ENCODE measurements around the gene LPP.

Gene LPP

DNA sequence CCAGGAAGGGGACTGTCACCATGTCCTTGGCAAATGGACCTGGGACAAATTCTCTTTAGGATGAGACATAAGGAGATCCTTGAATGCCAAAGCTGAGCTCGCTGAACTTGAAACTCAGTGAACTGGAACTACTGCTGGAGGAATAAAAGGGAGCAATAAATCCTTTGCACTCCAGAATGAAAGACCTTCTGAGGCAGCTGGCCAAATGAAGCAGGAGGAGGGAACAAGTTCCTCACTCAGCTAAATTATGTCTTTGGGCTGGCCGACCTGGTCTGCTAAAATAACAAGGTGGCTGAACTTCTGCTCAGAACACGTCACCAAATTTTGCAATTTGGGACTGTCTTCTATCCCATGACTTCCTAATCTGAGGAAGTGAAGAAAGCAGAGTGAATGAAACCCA is 314.7 kb downstream of the LPP start:
- no peaks in the 10 kb centered on the region for H3K9me3 Mint-ChIP-seq
- DNase-seq, result no peak
- H3K27ac Mint-ChIP-seq, result no peak overlapping the region
- no peaks in the 10 kb centered on the region for H3K36me3 Mint-ChIP-seq (ENCODE audit: insufficient read depth)
- no peaks in the 10 kb centered on the region for H3K27me3 Mint-ChIP-seq
- no peak for ATAC-seq (replicated peaks)
- peaks cover 6 to 20% of the 10 kb centered on the region in 2 donors for H3K4me1 Mint-ChIP-seq (ENCODE audit: low read depth in 2 of 2)
- no peak overlapping the region for H3K4me3 Mint-ChIP-seq

- no peak for ATAC-seq (replicated peaks)
- no peaks in the 10 kb centered on the region for H3K9me3 Mint-ChIP-seq
- H3K4me1 Mint-ChIP-seq (ENCODE audit: low read depth in 2 of 2), result peaks cover 6 to 20% of the 10 kb centered on the region in 2 donors
- no peaks in the 10 kb centered on the region for H3K27me3 Mint-ChIP-seq
- no peaks in the 10 kb centered on the region for H3K36me3 Mint-ChIP-seq (ENCODE audit: insufficient read depth)
- DNase-seq, result no peak
- no peak overlapping the region for H3K27ac Mint-ChIP-seq
- H3K4me3 Mint-ChIP-seq, result no peak overlapping the region
Observed at GRCh38 chr3:188469228-188469885, 315.4 kb downstream of the LPP start.

DNA sequence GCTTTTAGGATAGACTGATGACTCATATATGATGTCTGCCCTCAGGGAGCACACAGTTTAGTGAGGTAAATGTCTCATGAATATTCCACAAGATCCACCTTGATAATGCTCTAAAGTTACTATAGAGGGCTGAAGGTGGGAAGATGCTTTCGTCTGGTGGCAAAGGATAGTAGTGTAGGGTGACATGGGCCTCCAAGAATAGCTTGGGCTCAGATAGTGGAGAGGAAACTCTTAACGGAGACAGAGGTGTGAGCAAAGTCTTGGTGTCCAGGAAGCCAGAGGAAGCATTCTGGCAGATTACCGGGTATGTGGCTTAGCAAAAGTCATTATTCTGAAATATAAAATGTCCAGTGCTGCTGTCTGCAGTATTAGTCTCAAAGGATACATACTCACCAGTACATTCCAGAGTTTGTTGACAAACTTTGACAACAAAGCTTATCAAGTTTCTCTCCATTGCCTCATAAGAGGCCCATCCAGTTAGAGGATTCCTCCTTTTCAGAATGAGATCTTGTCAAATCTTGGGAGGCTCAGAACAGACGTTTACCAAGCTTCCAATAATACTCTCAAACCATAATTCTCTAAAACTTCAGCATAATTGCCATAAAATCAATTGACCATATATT is 316.7 kb downstream of the LPP start:
- DNase-seq (no peak), ATAC-seq (replicated peaks) (no peak)
- Mint-ChIP-seq H3K4me1 (ENCODE audit: low read depth in 2 of 2) (peaks cover 6 to 18% of the 10 kb centered on the region in 2 donors), H3K9me3 (no peaks in the 10 kb centered on the region), H3K4me3 (no peak overlapping the region), H3K27me3 (no peaks in the 10 kb centered on the region), H3K36me3 (ENCODE audit: insufficient read depth) (no peaks in the 10 kb centered on the region), H3K27ac (no peak overlapping the region)

DNA sequence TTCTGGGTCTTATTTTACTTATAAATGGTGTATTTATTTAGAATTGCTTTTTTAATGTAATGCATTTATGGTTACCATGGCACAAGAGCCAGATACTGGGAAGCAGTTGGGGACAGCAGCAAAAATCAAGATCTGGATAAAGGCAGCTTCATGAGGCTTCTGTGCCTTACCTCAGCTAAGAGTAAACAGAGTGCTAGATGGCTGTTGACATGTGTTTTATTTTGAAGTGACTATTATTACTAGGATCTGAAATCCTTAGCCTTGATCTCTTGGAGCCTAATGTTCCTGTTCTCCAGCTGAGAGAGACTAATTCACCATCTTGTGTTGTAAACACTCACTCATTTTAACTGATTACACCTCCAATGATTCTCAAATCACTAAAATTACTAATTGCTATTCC is 317.8 kb downstream of the LPP start:
- Mint-ChIP-seq H3K27me3 (no peaks in the 10 kb centered on the region), H3K36me3 (ENCODE audit: insufficient read depth) (no peaks in the 10 kb centered on the region), H3K9me3 (no peaks in the 10 kb centered on the region), H3K4me1 (ENCODE audit: low read depth in 2 of 2) (peaks cover 3 to 16% of the 10 kb centered on the region in 2 donors), H3K4me3 (no peak overlapping the region), H3K27ac (no peak overlapping the region)
- DNase-seq (no peak), ATAC-seq (replicated peaks) (no peak)

GRCh38 chr3:188472336-188472735 is 318.4 kb downstream of the LPP start:
- Mint-ChIP-seq H3K4me1 (ENCODE audit: low read depth in 2 of 2) (peaks cover 3 to 19% of the 10 kb centered on the region in 2 donors), H3K27me3 (no peaks in the 10 kb centered on the region), H3K27ac (no peak overlapping the region), H3K4me3 (no peak overlapping the region), H3K36me3 (ENCODE audit: insufficient read depth) (no peaks in the 10 kb centered on the region), H3K9me3 (no peaks in the 10 kb centered on the region)
- DNase-seq (no peak), ATAC-seq (replicated peaks) (no peak)

DNA sequence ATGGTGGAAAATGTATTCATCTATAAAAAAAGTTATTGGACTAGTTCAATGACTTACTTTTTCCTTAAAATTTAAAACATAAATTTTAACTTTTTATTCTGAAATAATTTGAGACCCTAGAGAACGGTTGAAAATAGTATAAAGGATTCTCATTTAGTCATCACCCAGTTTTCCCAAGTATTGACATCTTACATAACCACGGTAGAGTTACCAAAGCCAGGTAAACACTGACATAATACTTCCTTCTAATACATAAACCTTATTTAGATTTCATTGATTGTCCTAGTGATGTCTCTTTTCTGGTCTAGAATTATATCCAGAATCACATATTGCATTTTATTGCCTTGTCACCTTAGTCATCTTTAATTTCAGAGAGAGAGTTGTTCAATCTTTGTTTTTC is 319.1 kb downstream of the LPP start:
- Mint-ChIP-seq H3K4me3 (no peak overlapping the region), H3K36me3 (ENCODE audit: insufficient read depth) (no peaks in the 10 kb centered on the region), H3K9me3 (no peaks in the 10 kb centered on the region), H3K4me1 (ENCODE audit: low read depth in 2 of 2) (peaks cover 4 to 19% of the 10 kb centered on the region in 2 donors), H3K27ac (no peak overlapping the region), H3K27me3 (no peaks in the 10 kb centered on the region)
- ATAC-seq (replicated peaks), result no peak
- DNase-seq, result no peak

DNA sequence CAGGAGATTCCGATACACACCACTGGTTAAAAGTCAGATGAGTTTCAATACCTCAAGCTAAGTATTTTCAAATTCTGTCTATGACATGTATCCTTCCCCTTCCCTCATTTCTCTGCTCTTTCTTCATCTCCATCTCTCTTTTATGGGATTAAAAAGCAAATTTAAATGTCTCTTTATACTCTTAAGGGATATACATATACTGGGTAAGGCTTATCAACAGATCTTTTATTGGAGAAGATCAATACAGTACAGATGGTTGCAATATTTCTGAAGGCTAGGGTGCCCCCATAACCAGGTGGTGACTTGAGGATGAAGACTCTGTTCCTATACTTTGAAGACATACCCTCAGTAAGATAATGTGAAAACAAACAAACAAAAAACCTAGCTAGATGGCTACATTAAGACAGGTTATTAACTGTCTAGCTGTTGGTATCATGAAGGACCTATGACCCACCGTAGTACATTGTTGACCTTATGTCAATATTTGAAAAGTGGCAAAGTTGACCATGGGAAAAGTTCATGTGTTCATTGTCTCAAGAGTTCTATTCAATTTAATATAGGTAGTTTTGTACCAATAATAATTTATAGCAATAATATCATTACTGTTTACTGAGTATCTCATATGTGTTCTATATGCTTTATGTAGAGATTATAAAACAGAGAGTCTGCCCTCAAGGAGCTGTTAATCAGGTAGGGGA is 319.8 kb downstream of the LPP start:
- H3K4me1 Mint-ChIP-seq (ENCODE audit: low read depth in 2 of 2), result peaks cover 5 to 20% of the 10 kb centered on the region in 2 donors
- no peak overlapping the region for H3K4me3 Mint-ChIP-seq
- no peaks in the 10 kb centered on the region for H3K27me3 Mint-ChIP-seq
- DNase-seq (no peak), ATAC-seq (replicated peaks) (no peak)
- no peaks in the 10 kb centered on the region for H3K36me3 Mint-ChIP-seq (ENCODE audit: insufficient read depth)
- H3K27ac Mint-ChIP-seq, result no peak overlapping the region
- no peaks in the 10 kb centered on the region for H3K9me3 Mint-ChIP-seq

DNA sequence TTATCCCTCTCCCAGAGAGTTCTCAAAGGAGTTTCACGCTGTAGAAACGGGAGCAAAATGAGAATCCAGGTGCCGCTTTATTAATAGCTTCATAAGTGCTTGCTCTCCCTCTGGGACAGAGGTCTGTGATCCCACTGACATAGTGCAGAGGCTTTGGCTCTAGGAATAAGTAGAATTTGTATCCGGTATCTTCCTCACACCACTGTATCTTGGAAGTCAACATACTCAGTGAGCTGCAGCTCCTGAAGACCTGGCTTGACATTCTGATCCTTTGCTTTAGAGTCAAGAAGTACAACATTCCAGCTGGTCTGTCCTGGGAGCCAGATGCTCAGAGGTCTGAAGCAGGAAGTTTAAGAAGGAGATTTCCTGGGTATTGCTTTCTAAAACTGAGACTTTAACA is 323.0 kb downstream of the LPP start:
- Mint-ChIP-seq H3K9me3 (no peaks in the 10 kb centered on the region), H3K36me3 (ENCODE audit: insufficient read depth) (no peaks in the 10 kb centered on the region), H3K4me3 (no peak overlapping the region), H3K27ac (no peak overlapping the region), H3K4me1 (ENCODE audit: low read depth in 2 of 2) (peaks cover 3 to 8% of the 10 kb centered on the region in 2 donors), H3K27me3 (no peaks in the 10 kb centered on the region)
- DNase-seq, result no peak
- ATAC-seq (replicated peaks), result no peak

DNA sequence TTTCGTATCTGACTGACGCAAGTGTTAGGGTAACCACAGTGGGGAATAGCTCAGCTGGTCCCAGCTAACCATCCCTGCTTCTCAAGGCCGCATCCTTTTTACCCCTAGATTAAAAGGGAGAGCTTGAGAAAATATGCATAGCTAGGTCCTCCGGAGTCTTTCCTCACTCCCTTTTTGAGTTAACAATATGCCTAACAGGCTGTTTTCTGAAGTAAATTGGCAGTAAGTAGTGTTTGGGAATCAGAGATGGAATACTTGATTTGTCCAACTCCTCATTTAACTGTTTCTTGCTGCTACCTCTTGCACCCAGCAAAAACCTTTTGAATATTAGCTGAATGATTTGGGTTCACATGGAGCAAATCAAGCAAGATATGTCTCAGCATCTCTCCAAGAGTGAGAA is 326.1 kb downstream of the LPP start:
- Mint-ChIP-seq H3K9me3 (no peaks in the 10 kb centered on the region), H3K27ac (no peak overlapping the region), H3K36me3 (ENCODE audit: insufficient read depth) (peaks cover under 1% of the 10 kb centered on the region), H3K4me3 (no peak overlapping the region), H3K27me3 (no peaks in the 10 kb centered on the region), H3K4me1 (ENCODE audit: low read depth in 2 of 2) (peaks cover 5 to 14% of the 10 kb centered on the region in 2 donors)
- no peak for ATAC-seq (replicated peaks)
- DNase-seq, result no peak

- no peak overlapping the region for H3K27ac Mint-ChIP-seq
- no peak overlapping the region for H3K4me3 Mint-ChIP-seq
- H3K4me1 Mint-ChIP-seq (ENCODE audit: low read depth in 2 of 2), result peaks cover 4 to 8% of the 10 kb centered on the region in 2 donors
- no peak for DNase-seq
- no peaks in the 10 kb centered on the region for H3K9me3 Mint-ChIP-seq
- no peak for ATAC-seq (replicated peaks)
- H3K36me3 Mint-ChIP-seq (ENCODE audit: insufficient read depth), result peaks cover 7% of the 10 kb centered on the region
- H3K27me3 Mint-ChIP-seq, result no peaks in the 10 kb centered on the region
Observed at GRCh38 chr3:188482929-188483328, 329.0 kb downstream of the LPP start.

GRCh38 chr3:188486126-188486525 is 332.2 kb downstream of the LPP start:
- Mint-ChIP-seq H3K4me1 (ENCODE audit: low read depth in 2 of 2) (peaks cover 3 to 9% of the 10 kb centered on the region in 2 donors), H3K27ac (no peak overlapping the region), H3K27me3 (no peaks in the 10 kb centered on the region), H3K36me3 (ENCODE audit: insufficient read depth) (peaks cover 12% of the 10 kb centered on the region), H3K4me3 (no peak overlapping the region), H3K9me3 (no peaks in the 10 kb centered on the region)
- DNase-seq, result no peak
- ATAC-seq (replicated peaks), result no peak

DNA sequence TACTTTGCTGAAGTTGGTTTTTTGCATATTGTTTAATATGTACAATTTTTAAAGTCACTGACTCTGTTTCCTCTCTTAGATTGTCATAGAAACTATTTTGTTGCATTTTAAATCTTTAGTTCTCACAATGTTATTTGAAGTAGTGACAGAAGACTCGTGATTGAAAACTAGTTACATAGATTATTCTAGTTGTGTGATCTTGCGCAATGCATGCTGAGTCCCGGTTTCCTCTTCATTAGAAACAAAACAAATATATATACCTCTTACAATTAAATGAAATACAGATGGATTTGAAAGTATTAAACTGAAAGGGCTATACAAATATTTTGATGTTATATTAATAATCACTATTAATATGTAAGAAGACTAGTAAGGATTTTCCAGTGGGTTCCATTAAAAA is 333.0 kb downstream of the LPP start:
- peaks cover 3 to 9% of the 10 kb centered on the region in 2 donors for H3K4me1 Mint-ChIP-seq (ENCODE audit: low read depth in 2 of 2)
- H3K27ac Mint-ChIP-seq, result no peak overlapping the region
- DNase-seq (no peak), ATAC-seq (replicated peaks) (no peak)
- H3K9me3 Mint-ChIP-seq, result no peaks in the 10 kb centered on the region
- H3K27me3 Mint-ChIP-seq, result no peaks in the 10 kb centered on the region
- peaks cover 12% of the 10 kb centered on the region for H3K36me3 Mint-ChIP-seq (ENCODE audit: insufficient read depth)
- H3K4me3 Mint-ChIP-seq, result no peak overlapping the region

DNA sequence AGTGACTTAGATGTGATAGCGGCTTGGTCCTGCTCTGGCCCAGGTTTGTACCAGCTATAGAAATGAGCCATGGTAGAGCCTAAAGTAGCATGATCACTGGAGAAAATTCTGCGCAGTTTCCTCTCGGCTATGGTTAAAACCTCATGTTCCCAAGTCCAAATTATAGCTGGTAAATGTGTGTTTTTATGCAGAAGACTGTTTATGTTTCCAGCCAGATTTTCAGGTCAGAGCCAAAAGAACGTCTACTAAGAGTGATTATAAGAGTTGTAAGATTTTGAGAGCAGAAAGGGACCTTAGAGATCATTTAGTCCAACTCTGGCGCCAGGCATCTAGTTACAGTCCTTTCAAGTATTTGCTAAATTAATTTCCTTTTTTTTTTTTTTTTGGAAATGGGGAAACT is 333.7 kb downstream of the LPP start:
- peaks cover 12% of the 10 kb centered on the region for H3K36me3 Mint-ChIP-seq (ENCODE audit: insufficient read depth)
- DNase-seq, result no peak
- peaks cover 3 to 9% of the 10 kb centered on the region in 2 donors for H3K4me1 Mint-ChIP-seq (ENCODE audit: low read depth in 2 of 2)
- no peak for ATAC-seq (replicated peaks)
- no peaks in the 10 kb centered on the region for H3K9me3 Mint-ChIP-seq
- H3K27me3 Mint-ChIP-seq, result no peaks in the 10 kb centered on the region
- no peak overlapping the region for H3K27ac Mint-ChIP-seq
- H3K4me3 Mint-ChIP-seq, result no peak overlapping the region

- Mint-ChIP-seq H3K4me3 (no peak overlapping the region), H3K9me3 (no peaks in the 10 kb centered on the region), H3K27ac (no peak overlapping the region), H3K36me3 (ENCODE audit: insufficient read depth) (peaks cover 14% of the 10 kb centered on the region), H3K27me3 (no peaks in the 10 kb centered on the region), H3K4me1 (ENCODE audit: low read depth in 2 of 2) (peaks cover 2 to 11% of the 10 kb centered on the region in 2 donors)
- DNase-seq (no peak), ATAC-seq (replicated peaks) (no peak)
Observed at GRCh38 chr3:188488801-188489200, 334.8 kb downstream of the LPP start.
